IMR-90 (cell line): ENCODE data around the gene RNFT2. TPM values are rescaled to one million over a fixed set of nuclear protein-coding genes. Genes with fewer than 3 reads are reported as not detected.
A peak's percentile ranks its signal among the peaks of the same experiment; 100 is the strongest.

Experiments used
- ATAC-seq: fragments of 200-7000 bp; cut with Tn5 transposase; 2 replicates; pipeline ENCODE4 v1.9.1; 2020; ENCODE audit warnings: low read depth, mild to moderate bottlenecking, moderate library complexity
- BruUV-seq: library from RNA; stranded (reverse); fragments of 400-500 nt; replicated peaks from 2 replicates; lab custom pipeline; 2021; lab: Mats Ljungman, UMichigan
- CTCF ChIA-PET: fragments of 300-600 bp; formaldehyde crosslinking; extraction: SDS; loops from one replicate; lab custom pipeline; 2021; ENCODE audit warnings: antibody characterized with exemption; lab: Yijun Ruan, JAX
- POLR2A ChIA-PET: fragments of 300-600 bp; sonication (Branson Sonifier 250); formaldehyde crosslinking; loops from one replicate; lab custom pipeline; 2022; ENCODE audit warnings: antibody characterized with exemption; ENCODE audit not compliant: unreplicated experiment; lab: Charles Lee
- DNase-seq: peaks from one replicate; pipeline ENCODE4 v3.0.0; 2013
- H2AFZ ChIP-seq: replicated peaks from 2 replicates; pipeline ENCODE3; 2013; ENCODE audit warnings: low read length, mild to moderate bottlenecking; ENCODE audit not compliant: poor library complexity
- H2AK5ac ChIP-seq: 2 replicates; pipeline ENCODE4 v1.6.1; 2013; ENCODE audit warnings: low read depth, low read length, inconsistent platforms
- H2AK9ac ChIP-seq: replicated peaks from 2 replicates; pipeline ENCODE3; 2013; ENCODE audit warnings: mild to moderate bottlenecking, low read depth, low read length, moderate library complexity; ENCODE audit not compliant: poor library complexity
- H2BK120ac ChIP-seq: 2 replicates; pipeline ENCODE4 v1.6.1; 2013; ENCODE audit warnings: low read depth, low read length, inconsistent platforms
- H2BK15ac ChIP-seq: 3 replicates; pipeline ENCODE4 v1.6.1; 2013; ENCODE audit warnings: low read depth, low read length, inconsistent platforms
- H2BK20ac ChIP-seq: 2 replicates; pipeline ENCODE4 v1.6.1; 2013; ENCODE audit warnings: low read depth, mild to moderate bottlenecking, inconsistent platforms, low read length, moderate library complexity
- H2BK5ac ChIP-seq: 2 replicates; pipeline ENCODE4 v1.6.1; 2013; ENCODE audit warnings: mild to moderate bottlenecking, low read depth, low read length, inconsistent platforms; ENCODE audit not compliant: poor library complexity, severe bottlenecking
- H3K14ac ChIP-seq: replicated peaks from 2 replicates; pipeline ENCODE4 v1.6.1; 2013; ENCODE audit warnings: low read depth, low read length, inconsistent platforms
- H3K18ac ChIP-seq: 2 replicates; pipeline ENCODE4 v1.6.1; 2013; ENCODE audit warnings: low read depth, low read length, control low read depth
- H3K23ac ChIP-seq: 2 replicates; pipeline ENCODE4 v1.6.1; 2013; ENCODE audit warnings: low read depth, low read length, inconsistent platforms
- H3K27ac ChIP-seq: 2 replicates; pipeline ENCODE4 v1.5.1; 2013; ENCODE audit warnings: mild to moderate bottlenecking, control low read depth, low read length; ENCODE audit not compliant: insufficient read depth
- H3K27me3 ChIP-seq: 2 replicates; pipeline ENCODE4 v1.6.1; 2013; ENCODE audit warnings: low read length; ENCODE audit not compliant: control insufficient read depth, insufficient read depth
- H3K36me3 ChIP-seq: 2 replicates; pipeline ENCODE4 v1.6.1; 2013; ENCODE audit warnings: low read length, mixed read lengths; ENCODE audit not compliant: control insufficient read depth, insufficient read depth
- H3K4ac ChIP-seq: 2 replicates; pipeline ENCODE4 v1.6.1; 2013; ENCODE audit warnings: low read depth, low read length, inconsistent platforms
- H3K4me1 ChIP-seq: 2 replicates; pipeline ENCODE4 v1.6.1; 2013; ENCODE audit warnings: low read length, mixed read lengths; ENCODE audit not compliant: control insufficient read depth, insufficient read depth
- H3K4me2 ChIP-seq: 2 replicates; pipeline ENCODE4 v1.6.1; 2013; ENCODE audit warnings: low read depth, mild to moderate bottlenecking, control low read depth, low read length, moderate library complexity
- H3K4me3 ChIP-seq: 2 replicates; pipeline ENCODE4 v1.5.1; 2013; ENCODE audit warnings: low read depth, mild to moderate bottlenecking, control low read depth, low read length, moderate library complexity; ENCODE audit not compliant: insufficient read depth
- H3K56ac ChIP-seq: 2 replicates; pipeline ENCODE4 v1.6.1; 2013; ENCODE audit warnings: low read length, inconsistent platforms; ENCODE audit not compliant: insufficient read depth; ENCODE audit errors: extremely low read depth
- H3K79me1 ChIP-seq, 2 experiments: 2 replicates each; pipeline ENCODE4 v1.6.1; 2013; ENCODE audit warnings: low read length in 2 of 2, inconsistent platforms in 1 of 2, low read depth in 1 of 2
- H3K9ac ChIP-seq: 2 replicates; pipeline ENCODE4 v1.6.1; 2013; ENCODE audit warnings: low read depth, low read length, control low read depth
- H3K9me1 ChIP-seq: 2 replicates; pipeline ENCODE4 v1.6.1; 2013; ENCODE audit warnings: low read length, inconsistent platforms; ENCODE audit not compliant: insufficient read depth
- H3K9me3 ChIP-seq: 2 replicates; pipeline ENCODE4 v1.6.1; 2013; ENCODE audit warnings: low read length; ENCODE audit not compliant: control insufficient read depth, insufficient read depth
- H4K20me1 ChIP-seq: 2 replicates; pipeline ENCODE4 v1.6.1; 2013; ENCODE audit warnings: low read length, inconsistent platforms; ENCODE audit not compliant: insufficient read depth
- H4K5ac ChIP-seq: 2 replicates; pipeline ENCODE4 v1.6.1; 2013; ENCODE audit warnings: mild to moderate bottlenecking, low read depth, low read length, control low read depth
- H4K8ac ChIP-seq, 2 experiments: 2 replicates each; pipeline ENCODE4 v1.6.1; 2013; ENCODE audit warnings: low read depth in 2 of 2, low read length in 2 of 2, control low read depth in 1 of 2, inconsistent platforms in 1 of 2
- H4K91ac ChIP-seq: 2 replicates; pipeline ENCODE4 v1.6.1; 2013; ENCODE audit warnings: low read depth, low read length, inconsistent platforms; ENCODE audit not compliant: insufficient read depth
- CHD1 ChIP-seq: IDR thresholded peaks from 2 replicates; pipeline ENCODE4 v1.6.1; 2012; ENCODE audit warnings: low read depth, low read length, improper control_type of control experiment
- FOS ChIP-seq: fragments of 150-350 bp; IDR thresholded peaks from 2 replicates; pipeline ENCODE4 v1.6.1; 2016; ENCODE audit warnings: low read depth, low read length
- MAFK ChIP-seq: IDR thresholded peaks from 2 replicates; pipeline ENCODE4 v1.6.1; 2012; ENCODE audit warnings: low read depth, low read length, improper control_type of control experiment
- MAZ ChIP-seq: IDR thresholded peaks from 2 replicates; pipeline ENCODE4 v1.6.1; 2012; ENCODE audit warnings: low read depth, mild to moderate bottlenecking, low read length, improper control_type of control experiment, moderate library complexity, borderline replicate concordance
- POLR2A ChIP-seq: IDR thresholded peaks from 2 replicates; pipeline ENCODE4 v1.6.1; 2012; ENCODE audit warnings: mild to moderate bottlenecking, low read depth, low read length
- RAD21 ChIP-seq: IDR thresholded peaks from 2 replicates; pipeline ENCODE4 v1.6.1; 2012; ENCODE audit warnings: low read length, improper control_type of control experiment
- RCOR1 ChIP-seq: IDR thresholded peaks from 2 replicates; pipeline ENCODE4 v1.6.1; 2012; ENCODE audit warnings: mild to moderate bottlenecking, low read length, improper control_type of control experiment; ENCODE audit not compliant: insufficient replicate concordance
- RFX5 ChIP-seq: IDR thresholded peaks from 2 replicates; pipeline ENCODE4 v1.8.0; 2012; ENCODE audit warnings: low read depth, mild to moderate bottlenecking, low read length, moderate library complexity
- WGBS, 2 experiments: methylation state at CpG; one replicate each; pipeline versions ENCODE4 v1.1.5 to v1.1.7; 2013; ENCODE audit warnings: missing lambda C conversion rate in 2 of 2; ENCODE audit not compliant: insufficient read length in 1 of 2; ENCODE audit errors: extremely low coverage in 2 of 2; 5-methylcytosine and 5-hydroxymethylcytosine counted together
- dilution Hi-C: fragments of 300-500 bp; cut with HindIII; formaldehyde crosslinking; loops from one replicate; pipeline ENCODE4 v1.14.3; 2018; ENCODE audit warnings: low sequenced_read_pairs; ENCODE audit not compliant: unreplicated experiment
- in situ Hi-C: fragments of 300-500 bp; cut with MboI; formaldehyde crosslinking; loops from 3 replicates; pipeline ENCODE4 v1.14.3; 2019; ENCODE audit warnings: low sequenced_read_pairs, inconsistent platforms, mixed read lengths
- intact Hi-C: fragments of 100-400 bp; cut with micrococcal nuclease; formaldehyde crosslinking; loops from 2 replicates; pipeline ENCODE4 v1.10.0; 2022
- polyA plus RNA-seq, 3 experiments: library from polyadenylated mRNA; depleted of rRNA; stranded (reverse); fragments of >200 nt; gene quantifications; 2 replicates each; pipeline ENCODE4 v1.2.3, GENCODE V29; 2012; ENCODE audit warnings: low replicate concordance in 1 of 3
- total RNA-seq: library from RNA; depleted of rRNA; stranded (reverse); fragments of >200 nt; gene quantifications from 2 replicates; pipeline ENCODE4 v1.2.3, GENCODE V29; 2012
- TF ChIP-seq, protein P1 (sequence below): conservative IDR thresholded peaks from 2 replicates; pipeline ENCODE4 v1.5.1; 2012; ENCODE audit warnings: mild to moderate bottlenecking, low read depth, low read length, improper control_type of control experiment
- TF ChIP-seq, protein P2 (sequence below): fragments of 150-350 bp; IDR thresholded peaks from 2 replicates; pipeline ENCODE4 v1.6.1; 2016; ENCODE audit warnings: low read depth, mild to moderate bottlenecking, low read length, moderate library complexity, borderline replicate concordance
- TF ChIP-seq, protein P3 (sequence below): fragments of 150-350 bp; IDR thresholded peaks from 2 replicates; pipeline ENCODE4 v1.6.1; 2017; ENCODE audit warnings: mild to moderate bottlenecking, antibody characterized with exemption, low read length, low read depth

Gene RNFT2
- total and polyA plus RNA-seq, 2 of the 4 experiments (the other 2 are of a cell fraction): 1.6 to 2.3 TPM

DNA sequence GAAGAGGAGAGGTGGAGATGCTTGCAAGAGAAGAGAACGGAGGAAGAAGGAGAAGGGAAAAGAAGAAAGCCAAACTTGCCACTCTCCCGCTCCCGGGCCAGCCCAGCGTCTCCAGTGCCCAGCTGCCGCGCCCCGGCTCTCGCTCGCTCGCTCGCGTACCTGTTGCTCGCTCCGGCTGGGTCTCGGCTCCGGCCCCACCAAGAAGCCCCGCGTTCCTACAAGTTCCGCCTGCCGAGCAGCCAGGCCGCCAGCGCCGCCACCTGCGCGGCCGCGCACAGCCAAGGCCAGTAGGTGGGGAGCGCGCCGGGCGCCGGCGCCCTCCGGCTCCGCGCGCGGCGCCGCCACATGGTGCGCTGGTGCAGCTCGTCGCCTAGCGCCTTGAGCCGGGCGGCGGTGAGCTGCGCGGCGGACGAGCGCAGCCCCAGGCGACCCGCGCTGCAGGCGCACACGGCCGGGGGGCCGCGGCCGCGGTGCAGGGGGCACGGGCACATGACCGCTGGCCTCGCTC lies 142.8 kb downstream of the RNFT2 start:
- TF ChIP-seq RAD21 (no peak), MAFK (no peak), POLR2A (no peak), RFX5 (no peak), MAZ (no peak), FOS (no peak), RCOR1 (no peak), CHD1 (no peak)
- TF ChIP-seq, protein P1, sequence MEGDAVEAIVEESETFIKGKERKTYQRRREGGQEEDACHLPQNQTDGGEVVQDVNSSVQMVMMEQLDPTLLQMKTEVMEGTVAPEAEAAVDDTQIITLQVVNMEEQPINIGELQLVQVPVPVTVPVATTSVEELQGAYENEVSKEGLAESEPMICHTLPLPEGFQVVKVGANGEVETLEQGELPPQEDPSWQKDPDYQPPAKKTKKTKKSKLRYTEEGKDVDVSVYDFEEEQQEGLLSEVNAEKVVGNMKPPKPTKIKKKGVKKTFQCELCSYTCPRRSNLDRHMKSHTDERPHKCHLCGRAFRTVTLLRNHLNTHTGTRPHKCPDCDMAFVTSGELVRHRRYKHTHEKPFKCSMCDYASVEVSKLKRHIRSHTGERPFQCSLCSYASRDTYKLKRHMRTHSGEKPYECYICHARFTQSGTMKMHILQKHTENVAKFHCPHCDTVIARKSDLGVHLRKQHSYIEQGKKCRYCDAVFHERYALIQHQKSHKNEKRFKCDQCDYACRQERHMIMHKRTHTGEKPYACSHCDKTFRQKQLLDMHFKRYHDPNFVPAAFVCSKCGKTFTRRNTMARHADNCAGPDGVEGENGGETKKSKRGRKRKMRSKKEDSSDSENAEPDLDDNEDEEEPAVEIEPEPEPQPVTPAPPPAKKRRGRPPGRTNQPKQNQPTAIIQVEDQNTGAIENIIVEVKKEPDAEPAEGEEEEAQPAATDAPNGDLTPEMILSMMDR: no peak
- TF ChIP-seq, protein P2, sequence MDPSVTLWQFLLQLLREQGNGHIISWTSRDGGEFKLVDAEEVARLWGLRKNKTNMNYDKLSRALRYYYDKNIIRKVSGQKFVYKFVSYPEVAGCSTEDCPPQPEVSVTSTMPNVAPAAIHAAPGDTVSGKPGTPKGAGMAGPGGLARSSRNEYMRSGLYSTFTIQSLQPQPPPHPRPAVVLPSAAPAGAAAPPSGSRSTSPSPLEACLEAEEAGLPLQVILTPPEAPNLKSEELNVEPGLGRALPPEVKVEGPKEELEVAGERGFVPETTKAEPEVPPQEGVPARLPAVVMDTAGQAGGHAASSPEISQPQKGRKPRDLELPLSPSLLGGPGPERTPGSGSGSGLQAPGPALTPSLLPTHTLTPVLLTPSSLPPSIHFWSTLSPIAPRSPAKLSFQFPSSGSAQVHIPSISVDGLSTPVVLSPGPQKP: no peak
- TF ChIP-seq, protein P3, sequence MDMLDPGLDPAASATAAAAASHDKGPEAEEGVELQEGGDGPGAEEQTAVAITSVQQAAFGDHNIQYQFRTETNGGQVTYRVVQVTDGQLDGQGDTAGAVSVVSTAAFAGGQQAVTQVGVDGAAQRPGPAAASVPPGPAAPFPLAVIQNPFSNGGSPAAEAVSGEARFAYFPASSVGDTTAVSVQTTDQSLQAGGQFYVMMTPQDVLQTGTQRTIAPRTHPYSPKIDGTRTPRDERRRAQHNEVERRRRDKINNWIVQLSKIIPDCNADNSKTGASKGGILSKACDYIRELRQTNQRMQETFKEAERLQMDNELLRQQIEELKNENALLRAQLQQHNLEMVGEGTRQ: no peak
- Histone ChIP-seq H2BK20ac (no peak overlapping the region), H3K23ac (no peak overlapping the region), H3K4ac (no peak overlapping the region), H4K91ac (no peak overlapping the region), H3K36me3 (no peaks in the 10 kb centered on the region), H4K5ac (no peak overlapping the region), H3K79me1 (no peaks in the 10 kb centered on the region), H2BK5ac (no peak overlapping the region), H3K9me3 (no peaks in the 10 kb centered on the region), H3K18ac (no peak overlapping the region), H2AK9ac (no peak overlapping the region), H3K56ac (no peak overlapping the region), H3K27ac (no peak overlapping the region), H2BK15ac (no peak overlapping the region), H2BK120ac (no peak overlapping the region), H2AK5ac (no peak overlapping the region), H3K14ac (no peak overlapping the region), H4K20me1 (peaks cover 8% of the 10 kb centered on the region; the same call in 1 of the 2 replicates), H3K4me3 (peak overlapping the region; percentile 31; the same call in 1 of the 2 replicates), H4K8ac (no peak overlapping the region), H3K9me1 (no peaks in the 10 kb centered on the region), H2AFZ (peak overlapping the region; percentile 78), H3K9ac (no peak overlapping the region), H3K4me1 (no peaks in the 10 kb centered on the region), H3K4me2 (peak overlapping the region; percentile 55), H3K27me3 (peaks cover 81% of the 10 kb centered on the region)
- BruUV-seq: no TSS peak
- WGBS, 2 experiments: 1% methylated on average over 31 of the region's 65 CpGs; no CpG with 5 or more reads in 1 of the 2 experiments
- ATAC-seq (peak; percentile 74), DNase-seq (peak; percentile 45)
- intact Hi-C loops: loop anchor here (2.0 kb wide), 1 partner anchor 30 kb away; the partner anchor contains the start of gene FBXW8
- ChIA-PET POLR2A (no interaction called here), CTCF (no interaction called here)
- dilution Hi-C loops: no loop called here
- in situ Hi-C loops: no loop called here
